PC-3 (cell line): ENCODE measurements around the gene PPARD. TPM values are rescaled to one million over a fixed set of nuclear protein-coding genes. Genes with fewer than 3 reads are reported as not detected.
A peak's percentile ranks its signal among the peaks of the same experiment; 100 is the strongest.

Experiments
- ATAC-seq: fragments of 200-7000 bp; cut with Tn5 transposase; 2 replicates; pipeline ENCODE4 v1.9.1; 2020; ENCODE audit warnings: mild to moderate bottlenecking, moderate library complexity
- BruUV-seq: library from RNA; stranded (reverse); fragments of 400-500 nt; replicated peaks from 2 replicates; lab custom pipeline; 2021; lab: Mats Ljungman, UMichigan
- CTCF ChIA-PET: fragments of 300-600 bp; sonication (Branson Sonifier 250); formaldehyde crosslinking; loops from one replicate; lab custom pipeline; 2022; ENCODE audit warnings: antibody characterized with exemption; lab: Charles Lee
- POLR2A ChIA-PET: fragments of 300-600 bp; sonication (Branson Sonifier 250); formaldehyde crosslinking; loops from one replicate; lab custom pipeline; 2022; ENCODE audit warnings: antibody characterized with exemption; ENCODE audit not compliant: unreplicated experiment; lab: Charles Lee
- DNase-seq: peaks from one replicate; pipeline ENCODE4 v3.0.0-alpha.2; 2015
- H2AFZ ChIP-seq: fragments of 300-600 bp; sonication (generic); 2 replicates; pipeline ENCODE4 v1.6.0; 2016; ENCODE audit warnings: antibody characterized with exemption, low read length
- H3F3A ChIP-seq: fragments of 300-600 bp; sonication (generic); one replicate; pipeline ENCODE4 v1.6.0; 2017; ENCODE audit warnings: antibody characterized with exemption, low read length, control low read depth, mild to moderate bottlenecking; ENCODE audit not compliant: unreplicated experiment
- H3K27ac ChIP-seq: fragments of 300-600 bp; sonication (generic); 2 replicates; pipeline ENCODE4 v1.5.1; 2016; ENCODE audit warnings: mild to moderate bottlenecking, low read length
- H3K27me3 ChIP-seq: fragments of 300-600 bp; sonication (generic); 2 replicates; pipeline ENCODE4 v1.6.1; 2016; ENCODE audit warnings: low read length, mixed read lengths
- H3K36me3 ChIP-seq: fragments of 300-600 bp; sonication (generic); 2 replicates; pipeline ENCODE4 v1.6.1; 2016; ENCODE audit warnings: low read depth, mixed run types, low read length, mixed read lengths
- H3K4me1 ChIP-seq: fragments of 300-600 bp; sonication (generic); 2 replicates; pipeline ENCODE4 v1.5.1; 2016; ENCODE audit warnings: low read length; ENCODE audit not compliant: insufficient read depth
- H3K4me2 ChIP-seq: fragments of 300-600 bp; sonication (generic); 2 replicates; pipeline ENCODE4 v1.6.0; 2016; ENCODE audit warnings: low read length
- H3K4me3 ChIP-seq: fragments of 300-600 bp; sonication (generic); 2 replicates; pipeline ENCODE4 v1.5.1; 2016; ENCODE audit warnings: mild to moderate bottlenecking, low read length, mixed read lengths
- H3K79me2 ChIP-seq: fragments of 300-600 bp; sonication (generic); 2 replicates; pipeline ENCODE4 v1.6.1; 2017; ENCODE audit warnings: low read length, mixed read lengths
- H3K9ac ChIP-seq: fragments of 300-600 bp; sonication (generic); 2 replicates; pipeline ENCODE4 v1.6.0; 2016; ENCODE audit warnings: mild to moderate bottlenecking, low read length
- H3K9me2 ChIP-seq: fragments of 300-600 bp; sonication (generic); replicated peaks from 2 replicates; pipeline ENCODE4 v1.6.1; 2016; ENCODE audit warnings: mixed run types, low read length, mixed read lengths
- H3K9me3 ChIP-seq: fragments of 300-600 bp; sonication (generic); 2 replicates; pipeline ENCODE4 v1.6.1; 2016; ENCODE audit warnings: low read length, mixed read lengths
- H4K20me1 ChIP-seq: fragments of 300-600 bp; sonication (generic); 2 replicates; pipeline ENCODE4 v1.6.1; 2016; ENCODE audit warnings: low read length, mixed read lengths
- CTCF ChIP-seq: fragments of 300-600 bp; sonication (generic); conservative IDR thresholded peaks from 2 replicates; pipeline ENCODE4 v1.5.1; 2017; ENCODE audit warnings: antibody characterized with exemption, low read depth, mild to moderate bottlenecking, low read length
- EZH2 ChIP-seq: fragments of 300-600 bp; sonication (generic); IDR thresholded peaks from one replicate; pipeline ENCODE4 v1.6.1; 2017; ENCODE audit warnings: antibody characterized with exemption, mild to moderate bottlenecking, low read length; ENCODE audit not compliant: unreplicated experiment
- EZH2phosphoT487 ChIP-seq: fragments of 300-600 bp; sonication (generic); IDR thresholded peaks from 2 replicates; pipeline ENCODE4 v1.6.1; 2018; ENCODE audit warnings: mild to moderate bottlenecking, antibody characterized with exemption, low read length, borderline replicate concordance
- intact Hi-C: fragments of 100-400 bp; cut with micrococcal nuclease; formaldehyde crosslinking; loops from 2 replicates; pipeline ENCODE4 v1.9.0; 2023
- total RNA-seq: library from RNA; depleted of rRNA; stranded (reverse); fragments of >200 nt; gene quantifications from 2 replicates; pipeline ENCODE4 v1.2.3, GENCODE V29; 2014

The PPARD gene
- total RNA-seq, 1 experiment from 2014 or later = 24.5 TPM

DNA sequence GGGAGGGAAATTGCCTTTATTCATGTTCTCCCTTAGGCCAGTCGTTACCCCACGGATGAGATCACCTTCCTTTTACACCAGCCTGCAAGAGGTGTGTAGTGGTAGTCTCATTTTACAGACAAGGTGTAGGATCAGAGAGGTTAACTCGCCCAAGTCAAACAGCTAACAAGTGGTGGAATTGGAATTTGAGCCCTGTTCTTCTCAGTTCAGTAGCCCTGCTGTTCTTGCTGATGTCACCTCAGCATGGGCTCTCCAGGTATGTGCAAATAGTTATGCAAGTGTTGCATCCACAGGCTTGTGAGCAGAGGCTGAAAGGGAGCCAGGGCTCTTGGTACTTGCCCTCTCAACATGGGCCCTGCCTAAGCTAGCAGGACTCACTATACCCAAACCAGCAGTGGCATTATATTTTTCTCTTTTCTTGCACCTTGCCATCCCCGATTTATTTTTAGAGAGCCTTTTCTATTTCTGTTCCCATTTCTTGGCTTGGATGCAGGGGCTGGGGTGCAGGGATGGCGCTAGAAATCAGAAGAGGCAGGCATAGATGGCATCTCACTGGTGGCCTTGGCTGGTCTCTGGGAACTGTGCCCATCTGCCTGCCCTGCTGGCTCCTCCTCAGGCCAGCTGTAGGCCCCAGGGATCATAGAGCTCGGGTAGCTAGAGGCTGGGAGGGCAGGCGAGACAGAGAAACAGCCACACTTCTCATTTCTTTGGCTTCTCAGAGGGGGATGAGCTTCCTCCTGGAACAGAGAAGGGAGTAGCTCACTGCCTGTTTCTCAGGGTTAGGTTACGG lies 18.2 kb downstream of the PPARD start:
- Histone ChIP-seq H3K4me2 (no peak overlapping the region), H3K27ac (peak overlapping the region; percentile 44), H4K20me1 (no peaks in the 10 kb centered on the region)

GRCh38 chr6:35362200-35362599 lies 19.8 kb downstream of the PPARD start:
- ChIA-PET CTCF (no interaction called here), POLR2A (no interaction called here)
- Histone ChIP-seq H3K4me2 (no peak overlapping the region), H3K9me2 (no peaks in the 10 kb centered on the region), H3K4me3 (no peak overlapping the region), H3F3A (no peaks in the 10 kb centered on the region), H3K9me3 (no peaks in the 10 kb centered on the region), H3K36me3 (peaks cover 9% of the 10 kb centered on the region), H4K20me1 (no peaks in the 10 kb centered on the region), H3K27ac (no peak overlapping the region), H3K27me3 (no peaks in the 10 kb centered on the region), H3K79me2 (peaks cover 64% of the 10 kb centered on the region), H3K9ac (no peak overlapping the region), H2AFZ (no peak overlapping the region), H3K4me1 (peaks cover 15% of the 10 kb centered on the region; the same call in 1 of the 2 replicates)
- ATAC-seq = no peak
- DNase-seq = no peak
- no TSS peak for BruUV-seq
- TF ChIP-seq EZH2phosphoT487 (no peak), EZH2 (no peak), CTCF (no peak)
- intact Hi-C loops = no loop called here

More for the DNA sequence above, 18.2 kb downstream of the PPARD start:
- Histone ChIP-seq H2AFZ (no peak overlapping the region), H3K4me3 (no peak overlapping the region), H3K9ac (no peak overlapping the region), H3K36me3 (peaks cover 22% of the 10 kb centered on the region), H3F3A (no peaks in the 10 kb centered on the region), H3K27me3 (no peaks in the 10 kb centered on the region), H3K9me2 (no peaks in the 10 kb centered on the region), H3K9me3 (no peaks in the 10 kb centered on the region), H3K4me1 (peaks cover 12% of the 10 kb centered on the region; the same call in 1 of the 2 replicates), H3K79me2 (peaks cover 57% of the 10 kb centered on the region)
- no peak for TF ChIP-seq EZH2phosphoT487
- no peak for TF ChIP-seq CTCF
- TF ChIP-seq EZH2 = no peak
- intact Hi-C loops = no loop called here
- no TSS peak for BruUV-seq
- ChIA-PET POLR2A (no interaction called here), CTCF (no interaction called here)
- DNase-seq (peak; percentile 35), ATAC-seq (peak; percentile 31; the same call in 1 of the 2 replicates)

- ChIA-PET POLR2A (no interaction called here), CTCF (no interaction called here)
- no TSS peak for BruUV-seq
- no peak overlapping the region for H3K9ac ChIP-seq
- H3K27me3 ChIP-seq = no peaks in the 10 kb centered on the region
- no peak overlapping the region for H3K4me3 ChIP-seq
- H3K36me3 ChIP-seq = peaks cover 6% of the 10 kb centered on the region; the same call in 1 of the 2 replicates
- intact Hi-C loops = no loop called here
- H3K27ac ChIP-seq = no peak overlapping the region
- no peak overlapping the region for H2AFZ ChIP-seq
- H3K79me2 ChIP-seq = peaks cover 68% of the 10 kb centered on the region
- H3K9me2 ChIP-seq = no peaks in the 10 kb centered on the region
- H3K4me1 ChIP-seq = peaks cover 21% of the 10 kb centered on the region
- H4K20me1 ChIP-seq = no peaks in the 10 kb centered on the region
- H3F3A ChIP-seq = no peaks in the 10 kb centered on the region
- no peak for TF ChIP-seq CTCF
- TF ChIP-seq EZH2 = no peak
- no peak for TF ChIP-seq EZH2phosphoT487
- DNase-seq (no peak), ATAC-seq (no peak)
- H3K4me2 ChIP-seq = no peak overlapping the region
- no peaks in the 10 kb centered on the region for H3K9me3 ChIP-seq
These were observed 21.0 kb downstream of the PPARD start for GRCh38 chr6:35363293-35363750.
